NB4 (cell line): Measurements from ENCODE around the gene CFAP52.

Experiments used
- CTCF ChIP-seq: IDR thresholded peaks from one replicate; pipeline ENCODE4 v1.5.1; 2012; ENCODE audit warnings: low read depth, low read length
- POLR2A ChIP-seq: IDR thresholded peaks from 2 replicates; pipeline ENCODE4 v1.6.1; 2011; ENCODE audit warnings: mild to moderate bottlenecking; ENCODE audit not compliant: insufficient read length; ENCODE audit errors: extremely low read depth

GRCh38 chr17:9615486-9615885, 39.0 kb downstream of the CFAP52 start:
- TF ChIP-seq CTCF (no peak), POLR2A (no peak)
